H9 (cell line): ENCODE results near the gene PCDHAC2. TPM values are rescaled to one million over a fixed set of nuclear protein-coding genes. Genes with fewer than 3 reads are reported as not detected.
A peak's percentile ranks its signal among the peaks of the same experiment; 100 is the strongest.

Experiments
- DNase-seq: peaks from one replicate; pipeline ENCODE4 v3.0.0-alpha.2; 2017
- H2AFZ ChIP-seq: one replicate; pipeline ENCODE4 v1.6.1; 2013; ENCODE audit warnings: mild to moderate bottlenecking, low read length, control low read depth, moderate library complexity
- H2AK5ac ChIP-seq: 2 replicates; pipeline ENCODE4 v1.6.1; 2013; ENCODE audit warnings: low read length, control low read depth, mixed read lengths; ENCODE audit not compliant: insufficient read length
- H2BK120ac ChIP-seq: one replicate; pipeline ENCODE4 v1.6.1; 2013; ENCODE audit warnings: low read depth, mild to moderate bottlenecking, low read length, control low read depth, inconsistent platforms; ENCODE audit not compliant: poor library complexity, severe bottlenecking
- H2BK12ac ChIP-seq: 2 replicates; pipeline ENCODE4 v1.6.1; 2013; ENCODE audit warnings: low read length, control low read depth, mixed read lengths, low read depth; ENCODE audit not compliant: insufficient read length
- H2BK15ac ChIP-seq: 2 replicates; pipeline ENCODE4 v1.6.1; 2013; ENCODE audit warnings: low read depth, low read length, control low read depth
- H2BK20ac ChIP-seq: one replicate; pipeline ENCODE4 v1.6.1; 2013; ENCODE audit warnings: low read depth, mild to moderate bottlenecking, low read length, control low read depth, inconsistent platforms; ENCODE audit not compliant: poor library complexity, severe bottlenecking
- H2BK5ac ChIP-seq: 2 replicates; pipeline ENCODE4 v1.6.1; 2013; ENCODE audit warnings: low read length, control low read depth, mixed read lengths; ENCODE audit not compliant: insufficient read length
- H3K14ac ChIP-seq: 2 replicates; pipeline ENCODE4 v1.6.1; 2013; ENCODE audit warnings: low read length, control low read depth; ENCODE audit not compliant: insufficient read depth
- H3K18ac ChIP-seq: 2 replicates; pipeline ENCODE4 v1.6.1; 2013; ENCODE audit warnings: low read depth, mild to moderate bottlenecking, mixed read lengths, low read length, control low read depth; ENCODE audit not compliant: insufficient read length
- H3K23ac ChIP-seq: 2 replicates; pipeline ENCODE4 v1.6.1; 2013; ENCODE audit warnings: low read length, control low read depth, mixed read lengths, low read depth; ENCODE audit not compliant: insufficient read length
- H3K23me2 ChIP-seq: 2 replicates; pipeline ENCODE4 v1.6.1; 2013; ENCODE audit warnings: low read depth, mild to moderate bottlenecking, mixed read lengths, low read length, control low read depth; ENCODE audit not compliant: insufficient read length, poor library complexity, severe bottlenecking
- H3K27ac ChIP-seq: 2 replicates; pipeline ENCODE4 v1.5.1; 2013; ENCODE audit warnings: low read length, control low read depth, mixed read lengths, low read depth; ENCODE audit not compliant: insufficient read length
- H3K27me3 ChIP-seq: 2 replicates; pipeline ENCODE4 v1.6.1; 2013; ENCODE audit warnings: low read length, control low read depth, inconsistent platforms; ENCODE audit not compliant: insufficient read depth
- H3K4ac ChIP-seq: 2 replicates; pipeline ENCODE4 v1.6.1; 2013; ENCODE audit warnings: low read depth, mild to moderate bottlenecking, control low read depth, inconsistent platforms, low read length, moderate library complexity
- H3K4me1 ChIP-seq: 2 replicates; pipeline ENCODE4 v1.6.1; 2013; ENCODE audit warnings: low read length, control low read depth, inconsistent platforms; ENCODE audit not compliant: insufficient read depth
- H3K4me2 ChIP-seq: 2 replicates; pipeline ENCODE4 v1.6.1; 2013; ENCODE audit warnings: low read length, control low read depth, mixed read lengths; ENCODE audit not compliant: insufficient read length, insufficient read depth
- H3K56ac ChIP-seq: 2 replicates; pipeline ENCODE4 v1.6.1; 2013; ENCODE audit warnings: low read depth, mild to moderate bottlenecking, mixed read lengths, low read length, control low read depth; ENCODE audit not compliant: insufficient read length
- H3K79me1 ChIP-seq: 2 replicates; pipeline ENCODE4 v1.6.1; 2013; ENCODE audit warnings: low read depth, mild to moderate bottlenecking, moderate library complexity, low read length, control low read depth, inconsistent platforms; ENCODE audit not compliant: insufficient read depth, poor library complexity, severe bottlenecking
- H3K79me2 ChIP-seq: 2 replicates; pipeline ENCODE4 v1.6.1; 2013; ENCODE audit warnings: low read length, control low read depth, inconsistent platforms; ENCODE audit not compliant: insufficient read depth
- H3K9ac ChIP-seq: 2 replicates; pipeline ENCODE4 v1.6.1; 2013; ENCODE audit warnings: low read length, control low read depth, mixed read lengths; ENCODE audit not compliant: insufficient read length; ENCODE audit errors: extremely low read depth
- H3K9me3 ChIP-seq: one replicate; pipeline ENCODE4 v1.6.1; 2013; ENCODE audit warnings: low read depth, low read length, inconsistent platforms; ENCODE audit not compliant: control insufficient read depth
- H3T11ph ChIP-seq: one replicate; pipeline ENCODE4 v1.6.1; 2013; ENCODE audit warnings: mild to moderate bottlenecking, low read length, control low read depth, inconsistent platforms
- H4K20me1 ChIP-seq: one replicate; pipeline ENCODE4 v1.6.1; 2013; ENCODE audit not compliant: control insufficient read depth, insufficient read length, insufficient read depth
- H4K5ac ChIP-seq: 2 replicates; pipeline ENCODE4 v1.6.1; 2013; ENCODE audit warnings: low read depth, mild to moderate bottlenecking, mixed read lengths, low read length, control low read depth; ENCODE audit not compliant: insufficient read length
- H4K8ac ChIP-seq: replicated peaks from 2 replicates; pipeline ENCODE4 v1.6.1; 2013; ENCODE audit warnings: low read length, control low read depth, mixed read lengths, low read depth; ENCODE audit not compliant: insufficient read length
- H4K91ac ChIP-seq: 2 replicates; pipeline ENCODE4 v1.6.1; 2013; ENCODE audit warnings: low read depth, mild to moderate bottlenecking, moderate library complexity, mixed read lengths, low read length, control low read depth; ENCODE audit not compliant: insufficient read length
- H3K27ac Mint-ChIP-seq, 3 experiments: 2 replicates in 2 of 3; 3 replicates in 1 of 3; pipeline ENCODE4 v1.8.0; 2020 to 2021; ENCODE audit warnings: mixed read lengths in 3 of 3, mild to moderate bottlenecking in 1 of 3, moderate library complexity in 1 of 3
- H3K27me3 Mint-ChIP-seq: 2 replicates; pipeline ENCODE4 v1.8.0; 2021; ENCODE audit warnings: low read depth, mild to moderate bottlenecking, moderate library complexity, mixed read lengths
- H3K36me3 Mint-ChIP-seq, 3 experiments: 2 replicates in 2 of 3; 3 replicates in 1 of 3; pipeline ENCODE4 v1.8.0; 2020 to 2021; ENCODE audit warnings: low read depth in 3 of 3, mixed read lengths in 3 of 3; ENCODE audit not compliant: insufficient read depth in 1 of 3
- H3K4me1 Mint-ChIP-seq, 2 experiments: 2 replicates each; pipeline ENCODE4 v1.8.0; 2020; ENCODE audit warnings: mixed read lengths in 2 of 2
- H3K4me3 Mint-ChIP-seq, 2 experiments: 2 replicates in 1 of 2; 3 replicates in 1 of 2; pipeline ENCODE4 v1.8.0; 2020 to 2021; ENCODE audit warnings: mild to moderate bottlenecking in 2 of 2, mixed read lengths in 2 of 2, moderate library complexity in 1 of 2
- H3K9me3 Mint-ChIP-seq, 2 experiments: 2 replicates in 1 of 2; 3 replicates in 1 of 2; pipeline ENCODE4 v1.8.0; 2020; ENCODE audit warnings: mild to moderate bottlenecking in 2 of 2, mixed read lengths in 2 of 2, moderate library complexity in 1 of 2
- CTCF ChIP-seq: fragments of 200-600 bp; sonication (generic); conservative IDR thresholded peaks from 3 replicates; pipeline ENCODE4 v1.8.0; 2021; ENCODE audit warnings: antibody characterized with exemption, mild to moderate bottlenecking
- WGBS: extraction: QIAGEN DNeasy Blood & Tissue Kit; methylation state at CpG from one replicate; pipeline ENCODE4 v1.1.7; 2013; ENCODE audit warnings: missing lambda C conversion rate, low lambda C conversion rate, mixed read lengths; ENCODE audit not compliant: insufficient read length; ENCODE audit errors: extremely low coverage; 5-methylcytosine and 5-hydroxymethylcytosine counted together
- total RNA-seq: library from RNA; stranded (reverse); gene quantifications from 2 replicates; pipeline ENCODE4 v1.2.1, GENCODE V29; 2021

Gene PCDHAC2
- total RNA-seq, 1 experiment from 2014 or later: 4.8 TPM

DNA sequence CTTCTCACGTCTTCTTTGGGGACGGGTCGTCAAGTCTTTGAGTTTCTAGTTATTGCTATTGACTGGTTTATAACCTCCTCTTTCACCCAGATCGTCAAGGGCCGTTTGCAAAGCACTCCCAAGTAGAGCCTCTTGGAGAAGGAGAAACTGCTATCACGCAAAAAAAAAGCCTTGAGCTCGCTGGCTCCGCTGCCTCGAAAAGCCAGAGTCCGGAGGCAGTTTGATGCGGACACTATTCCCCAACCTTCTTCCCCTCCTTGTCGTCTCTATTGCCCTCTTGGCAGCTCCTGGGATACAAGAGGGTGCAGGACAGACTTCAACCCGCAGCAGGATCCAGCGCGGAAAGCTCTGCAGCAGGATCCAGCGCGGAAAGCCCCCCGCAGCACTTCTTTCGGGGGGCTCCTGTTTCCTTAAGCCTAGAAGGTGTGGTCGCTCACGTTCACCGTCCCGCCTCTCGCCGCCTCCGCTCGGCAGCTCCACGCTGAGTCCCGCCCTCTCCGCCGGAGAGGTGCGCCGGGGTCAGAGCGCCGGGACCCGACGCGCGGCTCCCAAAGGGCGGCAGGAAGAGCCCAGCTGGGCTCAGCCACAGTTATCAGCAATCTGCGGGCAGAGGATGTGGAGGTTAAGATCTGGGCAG lies 40.4 kb upstream of the PCDHAC2 start, which contains the start of gene PCDHAC1:
TSS of gene PCDHAC1 (plus strand) at position 494 of the 637 bp plus-strand sequence. CDS start 594 bp downstream, outside the sequence.
- Histone ChIP-seq H2BK120ac (no peak within 1 kb of the TSS), H3K4me2 (peak within 1 kb of the TSS; percentile 73), H3K56ac (no peak within 1 kb of the TSS), H3K23me2 (peaks cover 15% of the 10 kb centered on the region), H2BK12ac (no peak within 1 kb of the TSS), H4K5ac (no peak within 1 kb of the TSS), H4K8ac (no peak within 1 kb of the TSS), H3K9ac (peak within 1 kb of the TSS; percentile 60), H3K27ac (no peak within 1 kb of the TSS), H4K91ac (no peak within 1 kb of the TSS), H3K9me3 (no peaks in the 10 kb centered on the region), H2BK5ac (no peak within 1 kb of the TSS), H2BK20ac (no peak within 1 kb of the TSS), H3K79me2 (no peaks in the 10 kb centered on the region), H3K4me1 (no peaks in the 10 kb centered on the region), H3K79me1 (no peaks in the 10 kb centered on the region), H4K20me1 (no peaks in the 10 kb centered on the region), H3K18ac (no peak within 1 kb of the TSS), H3K14ac (peak within 1 kb of the TSS; percentile 63; the same call in 1 of the 2 replicates), H2BK15ac (no peak within 1 kb of the TSS), H2AK5ac (no peak within 1 kb of the TSS), H3K4ac (no peak within 1 kb of the TSS), H3K27me3 (no peaks in the 10 kb centered on the region; the same call in 1 of the 2 replicates), H3K23ac (no peak within 1 kb of the TSS), H2AFZ (no peak within 1 kb of the TSS), H3T11ph (no peak within 1 kb of the TSS)
- peak; percentile 79 for DNase-seq
- H3K9me3 Mint-ChIP-seq: no peaks in the 10 kb centered on the region; a peak in 1 of 5 replicates
- TF ChIP-seq CTCF: no peak
- H3K27me3 Mint-ChIP-seq: peaks cover 40% of the 10 kb centered on the region
- H3K36me3 Mint-ChIP-seq: peaks cover 0 to 5% (median 0%) of the 10 kb centered on the region in 3 experiments; a peak in 1 of 7 replicates
- peak within 1 kb of the TSS; percentile 35 to 91 (median 70); a peak in 4 of 7 replicates for H3K27ac Mint-ChIP-seq
- peak within 1 kb of the TSS; percentile 82 to 89 for H3K4me3 Mint-ChIP-seq
- peaks cover 24 to 30% of the 10 kb centered on the region in 2 experiments for H3K4me1 Mint-ChIP-seq
- WGBS: no CpG with 5 or more reads among the region's 41 CpGs
